Neural cell (in vitro differentiated cells): ENCODE results near the gene LHX2.

Source experiments
- EP300 ChIP-seq: fragments of 450-650 bp; conservative IDR thresholded peaks from 2 replicates; pipeline ENCODE4 v1.6.1; 2014; ENCODE audit warnings: antibody characterized with exemption, mild to moderate bottlenecking, moderate library complexity; ENCODE audit not compliant: poor library complexity, severe bottlenecking
- EZH2 ChIP-seq: fragments of 200-600, 300-800 bp; shearing (Covaris generic), sonication (generic); IDR thresholded peaks from 2 replicates; pipeline ENCODE4 v1.6.1; 2014; ENCODE audit warnings: antibody characterized with exemption, low read length, borderline replicate concordance, mild to moderate bottlenecking; ENCODE audit not compliant: insufficient read depth, poor library complexity, severe bottlenecking
- MXI1 ChIP-seq: fragments of 450-650 bp; conservative IDR thresholded peaks from 2 replicates; pipeline ENCODE4 v1.6.1; 2014; ENCODE audit warnings: antibody characterized with exemption, mild to moderate bottlenecking; ENCODE audit not compliant: poor library complexity, severe bottlenecking
- POLR2AphosphoS5 ChIP-seq: IDR thresholded peaks from 2 replicates; pipeline ENCODE4 v1.6.1; 2012
- RAD21 ChIP-seq: fragments of 450-650 bp; conservative IDR thresholded peaks from 2 replicates; pipeline ENCODE4 v1.6.1; 2014; ENCODE audit warnings: antibody characterized with exemption, mild to moderate bottlenecking, moderate library complexity
- SMC3 ChIP-seq: fragments of 450-650 bp; conservative IDR thresholded peaks from 2 replicates; pipeline ENCODE4 v1.6.1; 2014; ENCODE audit warnings: antibody characterized with exemption, mild to moderate bottlenecking, moderate library complexity; ENCODE audit not compliant: poor library complexity
- TAF1 ChIP-seq: IDR thresholded peaks from 2 replicates; pipeline ENCODE4 v1.6.1; 2012; ENCODE audit warnings: low read depth
- TF ChIP-seq, protein P1 (sequence below): fragments of 450-650 bp; IDR thresholded peaks from 2 replicates; pipeline ENCODE4 v1.5.1; 2014; ENCODE audit warnings: antibody characterized with exemption, mild to moderate bottlenecking, moderate library complexity; ENCODE audit not compliant: poor library complexity, severe bottlenecking
- TF ChIP-seq, protein P2 (sequence below): IDR thresholded peaks from 2 replicates; pipeline ENCODE4 v1.6.1; 2012; ENCODE audit warnings: borderline replicate concordance

DNA sequence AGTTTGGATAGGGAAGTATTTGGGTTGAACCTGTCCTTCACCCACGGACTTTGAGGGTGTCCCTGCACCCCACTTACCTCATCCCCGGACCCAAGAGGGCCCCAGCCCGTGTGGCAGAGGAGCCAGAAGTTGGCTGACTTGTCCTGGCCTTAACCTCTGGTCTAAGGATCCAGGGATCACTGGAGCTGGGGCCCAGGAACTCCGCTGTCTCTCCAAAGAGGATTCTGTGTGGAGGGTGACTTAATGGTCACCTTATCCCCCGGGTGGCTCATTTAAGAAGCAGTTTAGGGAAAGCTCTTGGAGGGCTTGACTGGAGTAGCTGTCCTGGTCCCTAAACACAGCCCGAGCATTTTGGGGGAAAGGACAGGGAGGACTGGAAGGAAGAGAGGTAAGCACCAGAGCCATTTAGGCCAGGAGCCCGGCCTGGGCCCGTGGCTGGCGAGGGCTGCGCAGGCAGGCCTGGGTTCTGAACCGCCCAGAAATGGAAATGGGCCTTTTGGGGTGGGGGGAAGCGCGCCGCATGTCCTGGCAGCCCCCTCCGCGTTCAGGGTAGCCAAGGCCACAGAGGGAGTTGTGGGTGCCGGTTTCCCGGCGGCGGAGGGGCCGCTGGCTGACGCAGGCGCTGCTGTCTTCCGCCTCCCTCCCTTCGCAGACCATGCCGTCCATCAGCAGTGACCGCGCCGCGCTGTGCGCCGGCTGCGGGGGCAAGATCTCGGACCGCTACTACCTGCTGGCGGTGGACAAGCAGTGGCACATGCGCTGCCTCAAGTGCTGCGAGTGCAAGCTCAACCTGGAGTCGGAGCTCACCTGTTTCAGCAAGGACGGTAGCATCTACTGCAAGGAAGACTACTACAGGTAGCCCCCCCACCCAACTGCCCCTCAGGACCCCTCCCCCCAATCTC, 2.0 kb downstream of the LHX2 start:
- TF ChIP-seq, protein P1, sequence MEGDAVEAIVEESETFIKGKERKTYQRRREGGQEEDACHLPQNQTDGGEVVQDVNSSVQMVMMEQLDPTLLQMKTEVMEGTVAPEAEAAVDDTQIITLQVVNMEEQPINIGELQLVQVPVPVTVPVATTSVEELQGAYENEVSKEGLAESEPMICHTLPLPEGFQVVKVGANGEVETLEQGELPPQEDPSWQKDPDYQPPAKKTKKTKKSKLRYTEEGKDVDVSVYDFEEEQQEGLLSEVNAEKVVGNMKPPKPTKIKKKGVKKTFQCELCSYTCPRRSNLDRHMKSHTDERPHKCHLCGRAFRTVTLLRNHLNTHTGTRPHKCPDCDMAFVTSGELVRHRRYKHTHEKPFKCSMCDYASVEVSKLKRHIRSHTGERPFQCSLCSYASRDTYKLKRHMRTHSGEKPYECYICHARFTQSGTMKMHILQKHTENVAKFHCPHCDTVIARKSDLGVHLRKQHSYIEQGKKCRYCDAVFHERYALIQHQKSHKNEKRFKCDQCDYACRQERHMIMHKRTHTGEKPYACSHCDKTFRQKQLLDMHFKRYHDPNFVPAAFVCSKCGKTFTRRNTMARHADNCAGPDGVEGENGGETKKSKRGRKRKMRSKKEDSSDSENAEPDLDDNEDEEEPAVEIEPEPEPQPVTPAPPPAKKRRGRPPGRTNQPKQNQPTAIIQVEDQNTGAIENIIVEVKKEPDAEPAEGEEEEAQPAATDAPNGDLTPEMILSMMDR: peak; percentile 22
- no peak for TF ChIP-seq EZH2
- TF ChIP-seq EP300: no peak
- TF ChIP-seq, protein P2, sequence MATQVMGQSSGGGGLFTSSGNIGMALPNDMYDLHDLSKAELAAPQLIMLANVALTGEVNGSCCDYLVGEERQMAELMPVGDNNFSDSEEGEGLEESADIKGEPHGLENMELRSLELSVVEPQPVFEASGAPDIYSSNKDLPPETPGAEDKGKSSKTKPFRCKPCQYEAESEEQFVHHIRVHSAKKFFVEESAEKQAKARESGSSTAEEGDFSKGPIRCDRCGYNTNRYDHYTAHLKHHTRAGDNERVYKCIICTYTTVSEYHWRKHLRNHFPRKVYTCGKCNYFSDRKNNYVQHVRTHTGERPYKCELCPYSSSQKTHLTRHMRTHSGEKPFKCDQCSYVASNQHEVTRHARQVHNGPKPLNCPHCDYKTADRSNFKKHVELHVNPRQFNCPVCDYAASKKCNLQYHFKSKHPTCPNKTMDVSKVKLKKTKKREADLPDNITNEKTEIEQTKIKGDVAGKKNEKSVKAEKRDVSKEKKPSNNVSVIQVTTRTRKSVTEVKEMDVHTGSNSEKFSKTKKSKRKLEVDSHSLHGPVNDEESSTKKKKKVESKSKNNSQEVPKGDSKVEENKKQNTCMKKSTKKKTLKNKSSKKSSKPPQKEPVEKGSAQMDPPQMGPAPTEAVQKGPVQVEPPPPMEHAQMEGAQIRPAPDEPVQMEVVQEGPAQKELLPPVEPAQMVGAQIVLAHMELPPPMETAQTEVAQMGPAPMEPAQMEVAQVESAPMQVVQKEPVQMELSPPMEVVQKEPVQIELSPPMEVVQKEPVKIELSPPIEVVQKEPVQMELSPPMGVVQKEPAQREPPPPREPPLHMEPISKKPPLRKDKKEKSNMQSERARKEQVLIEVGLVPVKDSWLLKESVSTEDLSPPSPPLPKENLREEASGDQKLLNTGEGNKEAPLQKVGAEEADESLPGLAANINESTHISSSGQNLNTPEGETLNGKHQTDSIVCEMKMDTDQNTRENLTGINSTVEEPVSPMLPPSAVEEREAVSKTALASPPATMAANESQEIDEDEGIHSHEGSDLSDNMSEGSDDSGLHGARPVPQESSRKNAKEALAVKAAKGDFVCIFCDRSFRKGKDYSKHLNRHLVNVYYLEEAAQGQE: no peak
- TF ChIP-seq POLR2AphosphoS5: peak; percentile 36
- peak; percentile 13 for TF ChIP-seq SMC3
- peak; percentile 37 for TF ChIP-seq RAD21
- no peak for TF ChIP-seq MXI1
- TF ChIP-seq TAF1: no peak
